Ureter (tissue), 1 donor: ENCODE data around the gene UBAP2L. TPM values are rescaled to one million over a fixed set of nuclear protein-coding genes. Genes with fewer than 3 reads are reported as not detected.
"Not testable (repeated sequence)": the region's sequence is repeated elsewhere in the genome, so short reads cannot be mapped to it uniquely, and the experiment has no call there.

Experiments used
- DNase-seq: peaks from one replicate; pipeline ENCODE4 v3.0.0-alpha.2; 2020; ENCODE audit warnings: low spot score
- total RNA-seq: library from RNA; stranded (reverse); gene quantifications from one replicate; pipeline ENCODE4 v1.2.4, GENCODE V29; 2023
- donor health status: DM: yes; HTN: yes; CAD: no.

The UBAP2L gene
- total RNA-seq, 1 donor from 2014 or later, result 195 TPM

GRCh38 chr1:154307670-154308270 is 87.0 kb downstream of the UBAP2L start:
- DNase-seq, result not testable (repeated sequence)

GRCh38 chr1:154309136-154309535 is 88.4 kb downstream of the UBAP2L start:
- not testable (repeated sequence) for DNase-seq

GRCh38 chr1:154312229-154313065 is 91.7 kb downstream of the UBAP2L start:
- not testable (repeated sequence) for DNase-seq

GRCh38 chr1:154313066-154313356 is 92.3 kb downstream of the UBAP2L start:
- no peak for DNase-seq

GRCh38 chr1:154314226-154314625 is 93.5 kb downstream of the UBAP2L start:
- DNase-seq, result not testable (repeated sequence)

- DNase-seq, result no peak
These were observed 95.9 kb downstream of the UBAP2L start for GRCh38 chr1:154316704-154317103.

- DNase-seq, result no peak
These were observed 97.6 kb downstream of the UBAP2L start for GRCh38 chr1:154318386-154318785.

Other genes starting within 250 kb of the UBAP2L start
- 103 TPM for gene JTB, start 243.3 kb upstream of the UBAP2L start, total RNA-seq
- 86.4 TPM for gene RAB13, start 234.6 kb upstream of the UBAP2L start, total RNA-seq
- 2,661 TPM for gene RPS27, start 230.2 kb upstream of the UBAP2L start, total RNA-seq
- 0.39 TPM for gene NUP210L, start 65.9 kb upstream of the UBAP2L start, total RNA-seq
- 242 TPM for gene TPM3, start 28.9 kb upstream of the UBAP2L start, total RNA-seq
- not detected for gene CFAP141, start 14.6 kb upstream of the UBAP2L start, total RNA-seq
- gene HAX1, start 51.7 kb downstream of the UBAP2L start, total RNA-seq, result 110 TPM
- not detected for gene AQP10, start 100.1 kb downstream of the UBAP2L start, total RNA-seq
- 40.7 TPM for gene ATP8B2, start 104.6 kb downstream of the UBAP2L start, total RNA-seq
- gene IL6R, start 184.4 kb downstream of the UBAP2L start, total RNA-seq, result 12.5 TPM